NCI-H748 treated with DMSO at 0.1 percent for 48 hours (cell line): Measurements from ENCODE around the gene GSK3A.

ENCODE experiments used
- DNase-seq: peaks from one replicate; lab custom pipeline; 2025; lab: John Stamatoyannopoulos, UW

The GSK3A gene

DNA sequence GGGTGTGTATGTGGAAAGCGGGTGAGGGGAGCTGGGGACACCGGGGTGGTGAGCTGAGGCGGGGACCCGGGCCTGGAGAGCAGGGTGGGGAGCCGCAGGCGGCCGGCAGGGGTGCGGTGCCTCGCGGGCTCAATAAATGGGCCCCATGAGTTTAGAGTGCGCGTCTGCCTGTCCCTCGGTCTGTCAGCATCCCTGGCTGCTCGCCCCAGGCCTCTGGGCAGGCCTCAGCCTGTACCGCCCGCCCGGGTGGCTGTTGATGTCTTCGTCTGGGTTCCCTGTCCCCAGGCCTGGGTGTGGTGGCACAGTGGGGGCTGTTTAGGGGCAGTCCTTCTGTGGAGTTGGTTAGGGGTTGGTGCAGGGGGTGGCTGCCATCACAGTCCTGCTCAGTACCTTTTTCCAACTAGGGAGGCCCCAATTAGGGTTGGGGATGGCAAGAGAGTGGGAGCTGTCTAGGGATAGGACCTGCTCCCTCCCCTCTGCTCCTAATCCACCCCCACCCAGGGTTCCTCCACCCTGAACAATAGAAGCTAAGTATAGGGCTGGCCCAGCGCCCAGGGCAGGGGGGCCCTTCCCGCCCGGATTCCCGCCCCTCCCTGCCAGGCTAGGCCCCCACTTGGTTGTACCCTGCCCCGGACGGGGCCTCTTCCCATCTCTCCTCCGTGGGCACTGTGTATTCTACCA, 38.9 kb upstream of the GSK3A start:
- peak; percentile 33 for DNase-seq

DNA sequence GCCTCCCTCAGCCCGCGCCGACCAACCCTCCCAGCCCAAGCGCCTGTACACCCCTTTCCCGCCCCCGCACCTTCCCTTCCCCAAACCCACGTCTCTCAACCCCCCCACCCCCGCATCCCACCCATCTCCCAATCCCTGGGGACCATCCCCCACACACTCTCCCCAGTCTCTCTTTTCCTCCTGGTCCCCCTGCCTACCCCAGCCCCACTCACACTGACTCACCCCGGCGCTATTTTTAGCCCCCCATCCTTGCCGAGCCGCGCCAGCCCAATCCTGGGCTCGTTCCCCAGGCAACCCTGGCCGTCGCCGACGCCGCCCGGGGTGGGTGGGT, 38.4 kb upstream of the GSK3A start:
- no peak for DNase-seq

DNA sequence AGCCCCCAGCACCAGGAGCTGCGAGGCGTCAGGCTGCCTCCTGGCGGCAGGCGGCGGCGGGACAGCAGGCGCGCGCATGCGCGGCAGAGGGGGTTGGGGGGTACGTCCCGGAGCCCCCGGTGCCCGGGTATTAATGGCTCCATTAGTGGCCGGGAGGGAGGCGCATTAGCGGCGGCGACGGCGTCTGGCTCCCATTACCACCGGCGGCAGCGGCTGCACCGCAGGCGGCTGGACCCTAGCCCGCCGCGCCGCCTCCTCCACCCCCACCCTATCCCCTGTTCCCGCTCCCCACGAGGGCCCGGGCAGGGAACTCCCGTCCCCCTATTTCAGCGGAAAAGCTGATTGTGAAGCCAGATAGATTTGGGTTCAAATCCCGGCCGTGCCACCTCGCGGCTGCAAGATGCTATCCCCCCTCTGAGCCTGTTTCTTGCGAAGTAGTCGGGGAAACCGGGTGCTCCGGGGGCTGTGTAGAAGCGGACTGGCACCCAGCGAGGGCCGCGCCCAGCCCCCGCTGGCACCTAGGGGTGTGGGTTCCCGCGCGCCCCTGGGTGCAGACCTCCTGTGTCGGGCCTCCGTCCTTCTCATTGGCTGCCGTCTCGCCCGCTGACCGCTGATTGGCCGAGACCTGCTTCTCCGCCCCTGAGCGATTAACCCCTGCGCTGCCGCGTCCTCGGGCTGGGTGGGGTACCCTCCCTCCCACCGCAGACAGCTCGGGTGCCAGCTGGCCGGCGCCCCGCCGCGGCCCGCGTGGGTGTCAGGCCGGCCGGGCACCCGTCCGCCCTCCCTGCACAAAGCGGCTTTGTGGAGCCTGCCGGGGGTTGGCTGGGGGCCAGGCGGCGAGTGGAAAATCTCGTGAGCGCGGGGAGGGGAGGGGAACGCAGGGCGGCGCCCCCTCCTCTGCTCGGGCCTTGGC, 37.8 kb upstream of the GSK3A start:
- DNase-seq: peak; percentile 83

DNA sequence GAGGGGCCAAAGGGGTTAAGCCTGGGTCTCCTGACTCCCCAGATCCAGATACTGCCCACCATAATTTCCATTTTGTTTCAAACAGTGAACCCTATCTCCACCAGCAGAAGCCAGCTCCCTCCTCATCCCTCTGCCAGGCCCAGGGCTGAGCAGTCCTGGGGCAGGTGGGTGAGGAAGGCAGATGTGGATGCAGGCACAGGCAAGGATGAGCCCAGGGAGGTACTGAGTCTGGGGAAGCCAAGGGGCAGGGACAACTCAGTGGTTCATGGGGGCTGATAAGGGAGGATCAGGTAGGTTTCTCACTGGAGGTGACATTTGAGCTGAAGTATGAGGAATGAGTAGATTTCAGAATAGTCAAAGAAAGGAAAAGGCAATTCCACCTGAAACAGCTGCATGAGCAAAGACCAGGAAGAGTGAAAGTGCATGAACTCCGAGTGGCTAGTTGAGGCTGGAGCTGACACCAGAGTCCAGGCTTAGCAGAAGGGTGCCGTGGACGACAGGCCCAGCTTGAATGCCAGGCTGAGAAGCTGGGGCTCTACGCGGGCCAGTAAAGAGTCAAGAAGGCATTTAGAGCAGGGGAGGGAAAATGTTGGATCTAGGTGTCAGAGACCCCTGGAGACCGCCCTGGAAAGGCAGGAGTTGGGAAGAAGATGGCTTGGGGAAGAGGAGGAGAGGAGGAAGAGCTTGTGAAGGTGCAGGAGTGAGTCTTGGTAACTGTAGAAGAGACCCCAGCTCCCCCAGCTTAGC, 36.9 kb upstream of the GSK3A start:
- DNase-seq: no peak

DNA sequence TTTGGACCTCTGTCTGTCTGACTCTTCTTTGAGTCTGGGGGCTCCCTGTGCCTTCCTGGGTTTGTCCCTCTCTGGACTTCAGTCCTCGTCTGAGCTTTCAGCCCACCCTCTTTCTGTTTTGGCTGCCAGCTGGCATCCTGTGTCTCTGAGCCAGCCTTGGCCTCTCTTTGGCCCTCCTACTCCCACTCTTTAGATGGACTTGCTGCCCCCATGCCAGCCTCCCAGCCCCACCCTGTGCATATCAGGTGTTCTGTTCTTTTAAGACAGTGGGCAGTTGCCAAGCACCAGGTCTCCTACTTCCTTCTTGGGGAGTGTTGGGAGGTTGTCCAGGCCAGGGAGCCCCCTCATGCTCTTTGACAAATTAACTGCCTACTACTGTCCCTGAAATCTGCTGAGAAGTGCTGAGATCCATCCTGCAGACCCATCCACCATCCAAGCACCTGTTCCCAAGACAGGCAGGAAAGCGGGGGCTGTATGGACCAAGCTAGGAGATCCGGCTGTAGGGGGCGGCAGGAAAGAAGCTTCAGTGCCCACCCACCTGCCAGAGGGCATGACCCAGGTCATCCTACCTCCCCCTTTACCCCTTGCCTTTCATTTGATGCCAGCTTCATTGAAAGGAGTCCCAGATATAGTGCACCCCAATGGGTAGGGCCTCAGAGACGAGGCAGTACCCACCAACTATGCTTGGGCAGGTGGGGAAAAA, 36.2 kb upstream of the GSK3A start:
- no peak for DNase-seq

DNA sequence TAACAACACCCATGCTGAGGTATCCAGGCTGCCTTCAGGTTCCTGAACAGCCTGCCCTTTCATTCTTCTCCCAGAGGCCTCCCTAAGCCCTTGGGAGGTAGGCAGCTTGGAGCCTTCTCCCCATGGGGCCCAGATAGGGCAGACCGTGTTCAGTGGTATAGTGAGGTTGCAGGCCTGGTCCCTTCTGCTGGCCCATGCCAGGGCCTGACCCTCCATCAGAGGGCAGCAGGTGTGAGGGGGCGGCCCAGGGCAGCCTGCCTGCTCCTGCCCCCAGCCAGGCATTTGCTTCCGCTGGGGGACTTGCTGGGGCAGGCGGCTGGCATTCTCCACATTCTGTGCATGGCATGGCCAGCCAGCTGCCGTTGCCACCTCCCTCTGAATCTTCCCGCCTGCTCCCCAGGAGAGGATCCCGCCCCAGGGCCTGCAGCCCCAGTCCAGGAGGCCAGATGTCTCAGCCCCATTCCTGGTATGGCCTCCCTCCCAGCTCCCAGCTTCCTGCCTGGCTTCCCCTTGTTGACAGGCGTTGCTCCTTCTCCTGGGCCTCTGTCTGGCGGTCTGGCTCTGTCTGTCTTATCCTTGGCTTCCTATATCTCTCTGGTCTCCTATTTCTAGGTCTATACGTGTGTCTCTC, 35.5 kb upstream of the GSK3A start:
- no peak for DNase-seq

DNA sequence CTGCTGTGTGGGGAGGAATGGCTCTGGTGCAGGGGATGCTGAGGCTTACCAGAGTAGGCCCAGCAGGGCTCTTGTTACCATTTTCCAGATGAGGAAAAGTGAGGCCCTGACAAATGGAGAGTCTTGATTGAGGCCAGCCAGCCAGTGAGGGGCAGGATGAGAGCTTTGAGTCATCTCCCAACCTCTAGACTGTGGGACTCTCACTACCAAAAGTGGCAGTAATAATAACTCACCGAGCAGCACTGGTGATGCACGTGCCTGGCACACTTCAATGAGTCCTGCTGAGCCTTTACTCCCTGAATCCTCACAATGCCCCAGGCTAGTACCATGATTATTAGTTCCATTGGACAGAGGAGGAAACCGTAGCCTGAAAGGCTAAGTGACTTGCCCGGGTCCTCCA, 34.4 kb upstream of the GSK3A start:
- no peak for DNase-seq

DNA sequence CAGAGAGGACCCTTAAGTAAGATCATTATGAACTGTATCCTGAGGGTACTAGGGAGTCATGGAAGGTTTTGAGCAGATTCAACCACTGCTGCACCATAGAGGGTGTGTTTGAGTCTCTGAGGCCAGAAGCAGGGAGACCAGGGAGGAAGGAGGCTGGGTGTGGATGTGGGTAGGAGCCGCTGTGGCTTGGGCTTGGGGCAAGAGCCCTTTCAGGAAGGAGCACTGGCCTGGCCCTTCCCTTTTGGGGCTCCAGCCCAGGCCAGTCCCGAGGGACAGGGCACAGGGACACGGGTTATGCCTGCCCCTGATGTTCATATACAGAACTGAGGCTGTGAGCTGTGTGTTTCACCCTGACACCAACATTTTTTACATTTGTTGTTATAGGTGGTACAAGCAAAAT, 33.9 kb upstream of the GSK3A start:
- no peak for DNase-seq

DNA sequence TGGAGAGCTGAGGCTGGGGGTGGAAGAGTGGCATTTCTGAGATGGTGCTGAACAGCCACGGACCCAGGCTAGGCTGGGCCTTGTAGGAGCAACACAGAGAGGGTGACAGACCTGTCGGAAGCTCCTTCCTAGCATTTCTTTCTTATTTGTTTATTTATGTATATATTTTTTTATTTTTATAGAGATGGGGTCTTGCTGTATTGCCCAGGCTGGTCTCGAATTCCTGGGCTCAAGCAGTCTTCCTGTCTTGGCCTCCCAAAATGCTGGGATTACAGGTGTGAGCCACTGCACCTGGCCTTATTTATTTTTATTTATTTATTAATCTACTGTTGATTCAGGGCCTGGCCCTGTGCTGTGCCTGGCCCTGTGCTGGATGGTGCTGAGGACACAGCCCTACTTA, 33.1 kb upstream of the GSK3A start:
- DNase-seq: no peak

DNA sequence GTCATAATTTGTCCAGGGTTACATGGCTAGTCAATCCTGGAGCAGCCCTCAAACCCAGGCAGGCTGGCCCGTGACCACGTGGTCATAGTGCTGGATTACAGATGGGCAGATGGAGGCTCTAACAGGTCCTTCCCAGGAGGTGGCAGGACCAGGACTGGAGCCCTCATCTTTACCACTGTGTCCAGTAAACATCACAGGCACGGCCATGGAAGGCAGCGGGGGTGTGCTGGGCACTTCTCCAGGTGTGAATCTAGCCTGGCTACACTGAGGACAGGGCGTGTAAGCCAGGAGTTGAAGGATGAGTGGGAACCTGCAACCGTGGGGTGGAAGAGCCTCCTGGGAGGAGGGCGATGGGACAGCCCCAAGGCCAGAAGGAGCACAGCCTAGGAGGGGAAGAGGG, 32.7 kb upstream of the GSK3A start:
- DNase-seq: no peak

DNA sequence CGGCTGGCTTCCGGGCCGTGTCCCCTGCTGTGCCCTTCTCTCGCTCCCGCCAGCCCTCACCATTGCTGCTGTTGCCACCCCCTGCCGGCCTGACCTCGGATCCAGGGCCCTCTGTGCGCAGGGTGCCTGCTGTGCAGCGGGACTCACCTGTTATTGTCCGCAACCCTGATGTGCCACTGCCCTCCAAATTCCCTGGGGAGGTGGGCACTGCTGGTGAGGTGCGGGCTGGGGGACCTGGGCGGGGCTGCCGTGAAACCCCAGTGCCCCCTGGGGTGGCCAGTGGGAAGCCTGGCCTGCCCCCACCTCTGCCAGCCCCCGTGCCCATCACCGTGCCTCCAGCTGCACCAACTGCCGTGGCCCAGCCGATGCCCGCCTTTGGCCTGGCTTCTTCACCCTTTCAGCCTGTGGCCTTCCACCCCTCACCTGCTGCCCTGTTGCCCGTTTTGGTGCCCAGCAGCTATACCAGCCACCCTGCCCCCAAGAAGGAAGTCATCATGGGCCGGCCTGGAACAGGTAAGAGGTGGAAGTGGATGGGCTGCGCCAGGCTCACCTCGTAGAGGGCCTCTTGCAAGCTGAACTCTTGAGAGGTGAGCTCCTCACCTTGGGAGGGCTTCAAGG, 31.8 kb upstream of the GSK3A start:
- DNase-seq: no peak

DNA sequence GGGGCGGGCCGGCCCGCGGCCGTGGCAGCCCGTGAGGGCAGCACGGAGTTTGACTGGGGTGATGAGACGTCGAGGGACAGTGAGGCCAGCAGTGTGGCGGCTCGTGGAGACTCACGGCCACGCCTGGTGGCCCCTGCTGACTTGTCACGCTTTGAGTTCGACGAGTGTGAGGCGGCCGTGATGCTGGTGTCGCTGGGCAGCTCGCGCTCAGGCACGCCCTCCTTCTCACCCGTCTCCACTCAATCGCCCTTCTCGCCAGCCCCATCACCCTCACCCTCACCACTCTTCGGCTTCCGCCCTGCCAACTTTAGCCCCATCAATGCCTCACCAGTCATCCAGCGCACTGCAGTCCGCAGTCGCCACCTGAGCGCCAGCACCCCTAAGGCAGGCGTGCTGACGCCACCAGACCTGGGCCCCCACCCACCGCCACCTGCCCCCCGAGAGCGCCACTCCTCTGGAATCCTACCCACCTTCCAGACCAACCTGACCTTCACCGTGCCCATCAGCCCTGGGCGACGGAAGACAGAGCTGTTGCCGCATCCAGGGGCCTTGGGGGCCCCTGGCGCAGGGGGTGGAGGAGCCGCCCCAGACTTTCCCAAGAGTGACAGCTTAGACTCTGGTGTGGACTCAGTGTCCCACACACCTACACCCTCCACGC, 31.1 kb upstream of the GSK3A start:
- DNase-seq: no peak

DNA sequence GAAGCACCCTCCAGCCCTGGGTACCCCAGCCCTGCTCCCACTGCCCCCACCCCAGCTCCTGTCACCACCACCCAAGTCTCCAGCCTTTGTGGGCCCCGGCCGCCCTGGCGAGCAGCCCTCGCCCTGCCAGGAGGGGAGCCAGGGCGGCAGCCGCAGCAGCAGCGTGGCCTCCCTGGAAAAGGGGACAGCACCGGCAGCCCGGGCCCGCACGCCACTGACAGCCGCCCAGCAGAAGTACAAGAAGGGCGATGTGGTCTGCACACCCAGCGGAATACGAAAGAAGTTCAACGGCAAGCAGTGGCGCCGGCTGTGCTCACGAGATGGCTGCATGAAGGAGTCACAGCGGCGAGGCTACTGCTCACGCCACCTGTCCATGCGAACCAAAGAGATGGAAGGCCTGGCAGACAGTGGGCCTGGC, 30.6 kb upstream of the GSK3A start:
- no peak for DNase-seq

DNA sequence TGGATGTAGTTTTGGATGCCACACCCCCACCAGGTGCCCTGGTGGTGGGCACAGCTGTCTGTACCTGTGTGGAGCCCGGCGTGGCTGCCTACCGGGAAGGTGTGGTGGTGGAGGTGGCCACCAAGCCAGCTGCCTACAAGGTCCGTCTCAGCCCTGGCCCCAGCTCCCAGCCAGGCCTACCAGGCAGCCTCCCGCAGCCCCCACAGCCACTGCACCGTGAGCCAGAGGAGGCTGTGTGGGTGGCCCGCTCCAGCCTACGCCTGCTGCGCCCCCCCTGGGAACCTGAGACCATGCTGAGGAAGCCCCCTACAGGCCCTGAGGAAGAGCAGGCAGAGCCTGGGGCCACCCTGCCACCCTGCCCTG, 30.1 kb upstream of the GSK3A start:
- no peak for DNase-seq

DNA sequence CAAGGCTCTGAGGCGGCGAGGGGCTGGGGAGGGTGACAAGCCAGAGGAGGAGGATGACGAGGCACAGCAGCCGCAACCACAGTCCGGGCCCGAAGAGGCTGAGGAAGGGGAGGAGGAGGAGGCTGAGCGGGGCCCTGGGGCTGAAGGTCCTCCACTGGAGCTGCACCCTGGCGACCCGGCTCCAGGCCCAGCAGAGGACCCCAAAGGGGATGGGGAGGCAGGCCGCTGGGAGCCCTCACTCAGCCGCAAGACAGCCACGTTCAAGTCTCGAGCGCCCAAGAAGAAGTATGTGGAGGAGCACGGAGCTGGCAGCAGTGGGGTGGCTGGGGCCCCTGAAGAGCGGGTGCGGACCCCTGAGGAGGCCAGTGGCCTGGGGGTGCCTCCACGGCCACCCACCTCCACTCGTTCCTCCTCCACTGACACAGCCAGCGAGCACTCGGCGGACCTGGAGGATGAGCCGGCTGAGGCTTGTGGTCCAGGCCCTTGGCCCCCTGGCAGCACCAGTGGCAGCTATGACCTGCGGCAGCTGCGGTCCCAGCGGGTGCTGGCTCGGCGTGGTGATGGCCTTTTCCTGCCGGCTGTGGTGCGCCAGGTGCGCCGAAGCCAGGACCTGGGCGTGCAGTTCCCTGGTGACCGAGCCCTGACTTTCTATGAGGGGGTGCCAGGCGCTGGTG, 29.6 kb upstream of the GSK3A start:
- no peak for DNase-seq

DNA sequence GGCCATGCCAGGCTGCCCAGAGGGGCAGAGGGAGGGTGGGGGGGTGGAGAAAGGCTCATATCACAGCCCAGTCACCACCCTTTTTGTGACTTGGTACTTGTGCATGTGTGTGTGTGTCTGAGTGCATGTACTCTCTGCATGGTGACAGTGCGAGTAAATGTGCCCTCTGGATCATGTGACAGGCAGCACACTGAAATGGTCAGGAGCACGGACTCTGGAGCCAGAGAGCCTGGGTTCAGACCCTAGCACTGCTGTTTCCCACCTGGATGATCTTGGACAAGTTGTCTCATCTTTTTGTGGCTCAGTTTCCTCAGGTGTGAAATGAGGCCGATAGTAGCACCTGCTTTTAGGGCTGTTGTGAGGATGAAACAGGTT, 28.6 kb upstream of the GSK3A start:
- no peak for DNase-seq

DNA sequence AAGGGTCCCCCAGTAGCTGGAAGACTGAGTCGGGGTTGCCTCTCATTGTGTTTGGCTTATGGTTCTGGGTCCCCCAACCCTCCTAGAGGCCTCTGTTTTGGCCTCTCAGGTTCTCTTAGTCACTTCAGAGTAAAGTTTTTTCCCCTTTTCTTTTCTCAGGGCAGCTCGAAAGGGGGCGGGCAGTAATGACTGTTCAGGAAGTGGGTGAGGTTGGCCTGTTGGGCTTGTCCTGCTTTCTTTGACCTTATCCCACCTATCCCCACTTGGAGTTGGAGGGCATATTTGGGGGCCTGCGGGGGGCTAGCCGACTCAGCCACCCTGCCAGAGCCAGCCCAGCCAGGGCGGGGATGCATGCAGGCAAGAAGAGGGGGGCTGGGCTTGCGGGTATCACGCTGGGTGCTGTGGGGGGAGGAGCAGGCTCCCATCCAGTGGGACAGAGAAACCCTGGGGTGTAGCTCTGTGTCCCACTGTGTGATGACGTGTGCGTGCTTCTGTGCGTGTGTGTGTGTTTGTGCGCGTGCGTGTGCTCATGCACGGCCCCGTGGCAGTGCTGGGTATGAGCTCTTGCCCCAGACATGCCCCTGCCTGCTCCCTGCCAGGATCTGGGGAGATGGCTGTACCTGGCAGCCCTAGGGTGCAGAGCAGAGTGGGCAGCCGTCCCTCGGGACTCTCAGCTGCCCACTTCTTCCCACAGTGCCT, 28.1 kb upstream of the GSK3A start:
- no peak for DNase-seq

DNA sequence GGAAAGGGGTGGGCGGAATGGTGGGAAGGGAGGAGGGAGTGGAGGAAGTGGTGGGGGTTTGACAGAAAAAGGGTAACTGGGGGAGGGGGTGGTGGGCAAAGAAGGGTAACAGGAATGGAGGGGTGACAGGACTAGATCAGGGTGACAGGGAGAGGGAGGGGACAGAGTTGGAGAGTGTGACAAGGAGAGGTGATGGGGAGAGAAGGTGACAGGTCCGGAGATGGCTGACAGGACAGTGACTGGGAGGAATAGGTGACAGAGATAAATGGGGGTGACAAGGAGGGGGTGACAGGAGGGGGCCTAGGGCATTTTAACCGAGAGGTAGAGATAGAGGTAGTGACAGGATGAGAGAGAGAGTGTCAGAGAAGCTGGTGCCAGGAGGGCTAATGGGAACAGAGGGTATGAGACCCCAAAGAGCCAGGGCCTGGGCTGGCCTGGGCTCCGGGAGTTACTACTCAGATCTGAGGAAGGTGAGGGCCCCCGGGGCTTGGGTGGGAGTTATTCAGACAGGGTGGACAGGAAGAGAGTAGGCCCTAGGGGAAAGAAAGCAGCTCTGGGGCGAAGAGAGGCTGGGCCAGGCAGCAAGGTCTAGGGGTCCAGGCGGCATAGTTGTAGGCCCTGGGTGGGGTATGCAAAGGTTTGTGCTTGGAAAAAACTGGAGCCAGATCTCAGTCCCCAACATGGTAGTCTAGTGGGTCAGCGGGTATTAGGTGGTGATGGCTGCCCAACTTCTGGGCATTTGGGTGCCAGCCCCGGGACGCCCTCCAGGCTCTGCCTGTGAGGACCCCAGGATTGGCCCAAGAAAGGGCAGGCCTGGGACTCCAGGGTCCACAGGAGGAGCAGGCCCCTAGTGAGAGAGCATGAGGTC, 27.3 kb upstream of the GSK3A start:
- DNase-seq: no peak
